Stimulated activated CD4-positive, alpha-beta T cell treated with anti-CD3 and anti-CD28 coated beads, Interleukin-1b, Interleukin-23, amount 100 ng/mL, for 24 hours (primary cell): ENCODE results near the gene PPP2R5C.

Source experiments
- DNase-seq, 4 experiments: peaks; one replicate each; pipeline ENCODE4 v3.0.0-alpha.2; 2020; ENCODE audit warnings: low read depth in 4 of 4, low spot score in 1 of 4

The PPP2R5C gene

GRCh38 chr14:101813171-101813759, 51.8 kb downstream of the PPP2R5C start:
- DNase-seq = no peak

DNA sequence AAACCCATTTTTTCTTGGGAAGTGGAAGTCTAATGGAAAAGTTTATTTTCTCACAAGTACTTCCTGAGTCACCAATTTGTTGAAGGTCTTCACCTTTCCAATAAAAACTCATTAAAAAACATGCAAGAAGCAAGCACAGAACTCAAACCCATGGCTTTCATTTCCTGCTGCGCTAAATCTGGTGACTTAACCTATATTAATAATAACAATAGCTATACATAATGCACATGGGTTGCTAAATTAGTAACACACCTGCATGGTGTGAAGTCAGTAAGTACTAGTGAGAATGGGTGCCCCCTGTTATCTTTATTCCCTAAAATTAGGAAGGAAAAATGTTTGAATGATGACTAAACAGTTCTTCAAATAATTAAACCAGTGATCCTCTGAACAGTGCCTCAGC, 52.3 kb downstream of the PPP2R5C start:
- no peak for DNase-seq

- no peak for DNase-seq
Measured at GRCh38 chr14:101814934-101815333, 53.4 kb downstream of the PPP2R5C start.

GRCh38 chr14:101815994-101816393, 54.5 kb downstream of the PPP2R5C start:
- no peak for DNase-seq

GRCh38 chr14:101817501-101818001, 56.0 kb downstream of the PPP2R5C start:
- no peak for DNase-seq

- peak in 1 of 4 experiments; percentile 48 for DNase-seq
Measured at GRCh38 chr14:101819251-101819990, 57.9 kb downstream of the PPP2R5C start.

DNA sequence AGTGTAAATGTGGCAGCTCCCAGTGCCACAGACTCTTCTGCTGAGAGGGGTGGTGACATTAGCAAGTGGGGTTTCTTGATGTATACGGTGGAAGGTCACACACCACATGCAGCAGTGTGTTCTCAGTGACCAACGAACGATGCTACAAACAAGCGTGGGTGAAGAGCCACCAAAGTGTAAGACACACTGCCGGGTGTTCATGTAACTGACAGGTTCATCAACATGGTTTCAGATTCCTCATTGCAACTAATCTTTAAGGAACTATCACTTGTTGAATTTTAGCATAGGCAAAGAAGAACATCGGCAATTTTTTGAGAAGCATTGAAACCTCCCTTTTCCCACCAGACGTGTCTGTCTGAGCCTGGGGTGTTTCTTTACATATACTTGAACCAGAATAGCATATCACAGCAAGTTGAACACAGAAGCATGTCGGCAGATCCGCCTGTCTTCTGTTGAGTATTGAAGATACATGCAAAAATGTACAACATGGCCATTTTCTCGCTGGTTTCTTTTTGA, 58.8 kb downstream of the PPP2R5C start:
- no peak for DNase-seq

DNA sequence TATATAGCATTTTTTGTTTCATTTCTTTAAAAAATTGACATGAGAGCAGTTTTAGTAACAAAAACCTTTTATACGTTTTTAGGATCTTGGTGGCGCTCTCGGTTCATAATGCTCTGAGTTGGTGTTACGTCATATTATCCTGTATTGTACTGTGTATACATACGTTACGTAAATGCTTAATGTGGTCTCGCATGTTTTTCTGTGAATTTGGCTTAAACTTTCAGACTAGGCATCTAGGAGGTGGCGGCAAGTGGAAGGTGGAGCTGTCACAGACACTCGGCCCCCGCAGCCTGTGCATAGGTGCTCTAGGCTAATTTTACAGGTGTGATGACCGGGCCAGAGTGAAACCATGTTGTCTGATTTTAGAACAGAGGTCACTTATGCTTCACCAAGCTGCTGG, 60.0 kb downstream of the PPP2R5C start:
- no peak for DNase-seq

GRCh38 chr14:101823066-101823465, 61.6 kb downstream of the PPP2R5C start:
- no peak for DNase-seq

DNA sequence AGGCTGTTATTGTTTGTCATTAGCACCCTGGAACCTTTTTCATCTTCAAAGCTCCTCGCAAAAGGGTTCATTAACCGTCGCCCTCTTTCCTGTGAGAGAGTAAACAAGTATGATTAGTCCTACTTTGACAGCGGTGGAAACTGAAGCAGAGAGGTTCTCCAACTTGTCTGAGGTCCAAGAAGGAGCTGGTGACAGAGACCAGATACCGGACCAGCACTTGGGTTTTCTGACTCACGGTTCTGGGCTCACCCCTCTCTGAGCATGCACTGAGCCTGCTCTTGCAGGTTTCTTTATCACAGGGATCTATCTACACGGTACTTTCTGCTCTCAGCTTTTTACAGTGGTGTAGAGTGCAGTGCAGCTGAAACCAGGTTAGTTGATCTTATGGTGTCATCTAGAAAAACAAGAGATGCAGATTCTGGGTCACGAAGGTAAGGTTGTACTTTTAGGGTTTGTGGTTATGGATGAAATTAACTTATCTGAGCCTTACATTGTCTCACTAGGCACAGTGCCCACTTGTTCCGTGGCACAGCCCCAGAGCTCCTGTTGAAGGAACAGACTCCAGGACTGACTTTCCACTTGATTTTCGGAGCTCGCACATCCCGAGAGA, 62.1 kb downstream of the PPP2R5C start:
- DNase-seq = peak in 3 of 4 experiments; percentile 49 to 69 (median 64)

DNA sequence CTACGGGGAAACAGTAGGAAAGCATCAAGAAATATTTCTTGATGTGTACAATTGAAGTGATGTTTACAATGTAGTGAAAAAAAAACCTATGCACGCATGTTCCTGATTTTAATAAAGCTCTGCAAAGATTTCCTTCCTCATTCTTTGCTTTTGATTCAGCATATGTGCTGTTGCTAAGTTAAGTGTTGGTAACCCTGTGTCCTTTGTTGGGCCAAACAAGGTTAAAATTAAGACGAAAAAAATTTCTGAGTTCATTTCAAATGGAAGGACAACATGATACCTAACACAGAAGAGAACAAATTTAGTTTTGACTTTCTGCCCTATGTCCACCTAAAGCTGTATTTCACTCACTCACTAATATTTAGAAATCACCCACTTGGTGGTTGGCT, 62.8 kb downstream of the PPP2R5C start:
- no peak for DNase-seq

DNA sequence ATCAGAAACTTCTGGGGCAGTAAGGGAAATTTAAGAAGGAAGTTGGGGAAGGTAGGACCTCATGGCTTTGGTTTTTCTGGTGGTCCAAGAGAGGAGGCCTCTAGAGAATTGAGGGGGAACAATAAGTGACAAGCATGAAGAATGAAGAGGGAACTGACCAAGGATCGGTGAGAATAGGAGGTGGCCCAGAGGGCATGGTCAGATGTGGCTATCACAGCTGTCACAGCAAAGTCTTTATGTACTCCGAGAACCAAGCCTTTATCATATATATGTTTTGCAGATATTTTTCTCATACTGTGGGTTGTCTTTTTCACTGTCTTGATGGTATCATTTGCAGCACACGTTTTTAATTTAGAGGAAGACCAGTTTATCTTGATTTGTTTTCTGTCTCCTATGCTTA, 64.3 kb downstream of the PPP2R5C start:
- no peak for DNase-seq

DNA sequence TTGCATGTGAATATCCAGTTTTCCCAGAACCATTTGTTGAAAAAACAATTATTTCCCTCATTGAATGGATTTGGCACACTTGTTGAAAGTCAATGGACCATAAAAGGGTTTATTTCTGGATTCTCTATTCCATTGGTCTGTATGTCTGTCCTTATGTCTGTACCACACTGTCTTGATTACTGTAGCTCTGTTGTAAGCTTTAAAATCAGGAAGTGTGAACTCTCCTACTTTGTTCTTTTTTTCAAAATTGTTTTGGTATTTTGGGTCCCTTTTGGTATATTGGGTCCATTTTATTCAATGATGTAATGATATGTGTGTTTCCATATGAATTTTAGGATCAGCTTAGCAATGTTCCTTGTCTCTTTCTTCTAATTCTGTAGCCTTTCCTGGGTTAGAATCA, 64.8 kb downstream of the PPP2R5C start:
- no peak for DNase-seq

DNA sequence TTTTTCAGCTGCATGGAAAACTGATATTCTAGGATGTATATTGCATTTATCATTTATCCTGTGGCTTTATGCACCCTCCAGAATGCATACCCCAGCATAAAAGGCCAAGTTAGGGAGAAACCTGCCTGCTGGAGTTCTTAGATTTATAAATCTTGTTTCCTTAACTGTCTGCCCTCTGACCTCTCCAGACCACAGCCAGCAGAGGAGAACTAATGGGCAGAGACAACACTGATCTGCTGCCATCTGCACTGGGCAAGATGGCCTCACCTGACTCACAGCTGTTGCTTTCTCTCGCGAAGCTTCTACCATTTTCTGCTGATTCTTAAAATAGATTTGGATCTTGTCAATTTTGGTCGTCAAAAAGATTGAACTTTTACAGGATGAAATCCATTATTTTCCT, 65.8 kb downstream of the PPP2R5C start:
- DNase-seq = no peak

GRCh38 chr14:101828046-101828445, 66.5 kb downstream of the PPP2R5C start:
- DNase-seq = no peak

DNA sequence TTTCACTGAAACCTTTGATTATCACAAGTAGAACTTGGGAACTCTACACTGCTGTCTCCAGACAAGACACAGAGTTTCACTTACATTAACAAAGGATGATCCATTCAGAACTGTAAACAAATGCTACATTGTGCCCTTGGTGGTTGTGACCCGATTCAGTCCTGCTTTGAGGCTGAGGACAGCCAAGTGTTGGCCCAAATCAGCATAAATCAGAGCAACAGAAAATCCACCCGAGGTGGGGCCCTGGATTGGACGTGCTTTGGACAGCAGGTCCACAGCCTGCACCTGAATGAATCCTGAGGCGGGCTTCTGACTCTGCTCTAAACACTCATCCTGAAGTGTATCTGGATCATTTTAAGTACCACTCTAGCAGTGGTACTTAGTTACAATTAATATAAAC, 68.8 kb downstream of the PPP2R5C start:
- DNase-seq = no peak

GRCh38 chr14:101833045-101833444, 71.5 kb downstream of the PPP2R5C start:
- DNase-seq = no peak

- no peak for DNase-seq
Measured at GRCh38 chr14:101834397-101834796, 72.9 kb downstream of the PPP2R5C start.

DNA sequence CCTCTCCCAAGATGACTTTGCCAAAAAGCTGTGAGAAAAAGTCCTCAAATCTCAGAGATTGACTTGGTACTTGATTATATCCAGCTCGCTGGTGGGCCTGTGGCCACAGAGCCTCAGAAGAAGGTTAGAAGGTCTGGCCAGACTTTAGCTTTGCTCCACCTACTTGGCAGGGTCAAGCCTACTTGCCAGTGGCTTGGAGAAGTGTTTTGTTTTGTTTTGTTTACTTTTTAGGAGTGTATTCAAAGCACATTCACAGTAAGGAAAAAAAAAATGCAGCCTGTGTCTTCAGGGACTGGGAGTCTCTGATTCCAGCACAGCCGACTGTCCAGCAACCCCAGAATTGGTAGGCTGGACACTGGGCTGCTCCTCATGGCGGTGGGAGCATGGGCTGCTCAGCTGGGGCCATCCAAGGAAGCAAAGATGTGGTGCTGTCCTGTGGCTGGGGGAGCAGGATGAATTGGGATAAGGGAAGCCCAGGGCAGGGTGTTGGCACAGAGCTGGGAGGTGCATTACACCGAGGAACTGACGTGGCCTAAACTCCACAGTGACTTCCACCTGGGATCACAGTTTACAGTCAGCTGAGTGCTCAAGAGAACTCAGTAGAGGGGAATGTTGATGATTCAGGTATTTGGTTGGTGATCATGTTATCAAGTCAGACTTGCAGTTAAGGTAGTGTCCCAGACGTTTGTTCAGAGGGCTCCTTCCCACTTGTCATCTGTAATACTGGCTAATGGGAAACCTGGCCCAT, 73.5 kb downstream of the PPP2R5C start:
- no peak for DNase-seq

GRCh38 chr14:101835566-101835965, 74.1 kb downstream of the PPP2R5C start:
- no peak for DNase-seq

- DNase-seq = no peak
Measured at GRCh38 chr14:101836135-101836534, 74.6 kb downstream of the PPP2R5C start.
